ENCODE measurements around the gene GOSR1.
"Not testable (repeated sequence)": the region's sequence is repeated elsewhere in the genome, so short reads cannot be mapped to it uniquely, and the experiment has no call there.

GOSR1 gene

GRCh38 chr17:30506481-30506880 is 29.3 kb downstream of the GOSR1 start:
- no peak for DNase-seq

GRCh38 chr17:30513346-30513745 is 36.1 kb downstream of the GOSR1 start:
- DNase-seq = no peak

GRCh38 chr17:30514895-30515596 is 37.8 kb downstream of the GOSR1 start:
- DNase-seq = no peak

GRCh38 chr17:30517786-30518185 is 40.6 kb downstream of the GOSR1 start:
- no peak for DNase-seq

- DNase-seq = no peak
Measured at GRCh38 chr17:30519166-30519565, 42.0 kb downstream of the GOSR1 start.

GRCh38 chr17:30519707-30520106 is 42.5 kb downstream of the GOSR1 start:
- peak; percentile 35 for DNase-seq

GRCh38 chr17:30520436-30520835 is 43.2 kb downstream of the GOSR1 start:
- DNase-seq = peak; percentile 37

- DNase-seq = no peak
Measured at GRCh38 chr17:30520882-30521281, 43.7 kb downstream of the GOSR1 start.

- DNase-seq = no peak
Measured at GRCh38 chr17:30521766-30522165, 44.6 kb downstream of the GOSR1 start.

- DNase-seq = not testable (repeated sequence)
Measured at GRCh38 chr17:30523236-30523635, 46.0 kb downstream of the GOSR1 start.

GRCh38 chr17:30524847-30525246 is 47.6 kb downstream of the GOSR1 start:
- no peak for DNase-seq

- no peak for DNase-seq
Measured at GRCh38 chr17:30526401-30526800, 49.2 kb downstream of the GOSR1 start.

GRCh38 chr17:30528701-30529100 is 51.5 kb downstream of the GOSR1 start:
- not testable (repeated sequence) for DNase-seq

- no peak for DNase-seq
Measured at GRCh38 chr17:30530346-30531025, 53.3 kb downstream of the GOSR1 start.

- DNase-seq = no peak
Measured at GRCh38 chr17:30532871-30533270, 55.7 kb downstream of the GOSR1 start.

GRCh38 chr17:30534298-30534697 is 57.1 kb downstream of the GOSR1 start:
- no peak for DNase-seq

GRCh38 chr17:30534938-30535921 is 58.0 kb downstream of the GOSR1 start:
- no peak for DNase-seq

- not testable (repeated sequence) for DNase-seq
Measured at GRCh38 chr17:30536846-30537245, 59.6 kb downstream of the GOSR1 start.

- DNase-seq = not testable (repeated sequence)
Measured at GRCh38 chr17:30537667-30538066, 60.5 kb downstream of the GOSR1 start.

GRCh38 chr17:30541802-30542201 is 64.6 kb downstream of the GOSR1 start:
- DNase-seq = no peak

- DNase-seq = no peak
Measured at GRCh38 chr17:30543456-30543855, 66.2 kb downstream of the GOSR1 start.

GRCh38 chr17:30545024-30545423 is 67.8 kb downstream of the GOSR1 start:
- DNase-seq = no peak
